Vagina (tissue), 2 donors: Measurements from ENCODE around the gene IFNA6. TPM values are rescaled to one million over a fixed set of nuclear protein-coding genes. Genes with fewer than 3 reads are reported as not detected.

Source experiments
- DNase-seq, 2 donors: peaks; one replicate each; pipeline ENCODE4 v3.0.0-alpha.2; 2017; ENCODE audit errors: extremely low spot score in 2 of 2
- H3K27ac ChIP-seq: fragments of 200-600 bp; sonication (generic); one replicate; pipeline ENCODE4 v1.5.1; 2019
- H3K27me3 ChIP-seq: fragments of 200-600 bp; sonication (generic); one replicate; pipeline ENCODE4 v1.5.1; 2019
- H3K36me3 ChIP-seq, 2 donors: fragments of 200-600 bp; sonication (generic); one replicate each; pipeline ENCODE4 v1.5.1; 2017 to 2019
- H3K4me1 ChIP-seq: fragments of 200-600 bp; sonication (generic); one replicate; pipeline ENCODE4 v1.5.1; 2019
- H3K4me3 ChIP-seq, 2 donors: fragments of 200-600 bp; sonication (generic); 1 replicate in 1 of 2; 2 replicates in 1 of 2; pipeline ENCODE4 v1.5.1; 2016 to 2019
- H3K9me3 ChIP-seq: fragments of 200-600 bp; sonication (generic); one replicate; pipeline ENCODE4 v1.5.1; 2019
- CTCF ChIP-seq, 3 experiments: fragments of 450-650 bp in 2 of 3; fragments of 200-600 bp in 1 of 3; sonication (generic) in 1 of 3; IDR thresholded peaks; one replicate each; pipeline ENCODE4 v1.5.1; 2017 to 2019; ENCODE audit warnings: antibody characterized with exemption in 3 of 3, mild to moderate bottlenecking in 2 of 3, moderate library complexity in 2 of 3
- POLR2A ChIP-seq, 2 donors: fragments of 450-650 bp; IDR thresholded peaks; one replicate each; pipeline ENCODE4 v1.6.1; 2017; ENCODE audit warnings: antibody characterized with exemption in 2 of 2, mild to moderate bottlenecking in 2 of 2, moderate library complexity in 2 of 2
- POLR2AphosphoS5 ChIP-seq, 2 donors: sonication (generic); formaldehyde crosslinking; IDR thresholded peaks; one replicate each; pipeline ENCODE4 v1.9.0; 2017; ENCODE audit warnings: antibody characterized with exemption in 2 of 2, mild to moderate bottlenecking in 2 of 2, low read depth in 1 of 2; ENCODE audit not compliant: insufficient read depth in 1 of 2
- intact Hi-C: fragments of 100-400 bp; cut with DNase I; formaldehyde crosslinking; loops from one replicate; pipeline ENCODE4 v1.15.1; 2023
- total RNA-seq: library from RNA; depleted of rRNA; stranded (reverse); fragments of >200 nt; gene quantifications from one replicate; pipeline ENCODE4 v1.2.3, GENCODE V29; 2016

Gene IFNA6
- total RNA-seq, 1 donor from 2014 or later, result not detected

GRCh38 chr9:21326526-21327139 is 24.1 kb downstream of the IFNA6 start:
- Histone ChIP-seq H3K27me3 (no peaks in the 10 kb centered on the region), H3K9me3 (no peaks in the 10 kb centered on the region), H3K4me3 (no peak overlapping the region), H3K36me3 (peaks cover 0 to 10% of the 10 kb centered on the region in 2 donors), H3K27ac (no peak overlapping the region), H3K4me1 (peaks cover 27% of the 10 kb centered on the region)
- peak in 1 of 2 donors; percentile 46 for TF ChIP-seq POLR2AphosphoS5 (IDR thresholded peaks at IDR 0.05; ENCODE audit: insufficient read depth in 1 of 2, low read depth in 1 of 2)
- peak; percentile 37 to 44 (median 42) for TF ChIP-seq CTCF (IDR thresholded peaks at IDR 0.05)
- TF ChIP-seq POLR2A (IDR thresholded peaks at IDR 0.05), result no peak
- intact Hi-C loops, result no loop called here
- no peak for DNase-seq

GRCh38 chr9:21324047-21324446 is 26.6 kb downstream of the IFNA6 start:
- no peak for TF ChIP-seq POLR2A (IDR thresholded peaks at IDR 0.05)
- TF ChIP-seq CTCF (IDR thresholded peaks at IDR 0.05), result no peak
- no peak for TF ChIP-seq POLR2AphosphoS5 (IDR thresholded peaks at IDR 0.05; ENCODE audit: insufficient read depth in 1 of 2, low read depth in 1 of 2)
- Histone ChIP-seq H3K4me1 (peaks cover 8% of the 10 kb centered on the region), H3K27ac (no peak overlapping the region), H3K27me3 (no peaks in the 10 kb centered on the region), H3K36me3 (peaks cover 0 to 10% of the 10 kb centered on the region in 2 donors), H3K4me3 (no peak overlapping the region), H3K9me3 (no peaks in the 10 kb centered on the region)
- DNase-seq, result no peak
- intact Hi-C loops, result no loop called here

GRCh38 chr9:21322911-21323461 is 27.7 kb downstream of the IFNA6 start:
- intact Hi-C loops, result no loop called here
- no peak for DNase-seq

GRCh38 chr9:21320465-21320864 is 30.2 kb downstream of the IFNA6 start:
- peaks cover 0 to 10% of the 10 kb centered on the region in 2 donors for H3K36me3 ChIP-seq
- peaks cover 7% of the 10 kb centered on the region for H3K4me1 ChIP-seq
- TF ChIP-seq POLR2A (IDR thresholded peaks at IDR 0.05) (no peak), POLR2AphosphoS5 (IDR thresholded peaks at IDR 0.05; ENCODE audit: insufficient read depth in 1 of 2, low read depth in 1 of 2) (no peak), CTCF (IDR thresholded peaks at IDR 0.05) (no peak)
- no peak overlapping the region for H3K27ac ChIP-seq
- H3K9me3 ChIP-seq, result no peaks in the 10 kb centered on the region
- no peaks in the 10 kb centered on the region for H3K27me3 ChIP-seq
- H3K4me3 ChIP-seq, result no peak overlapping the region
- intact Hi-C loops, result no loop called here
- DNase-seq, result no peak

More at GRCh38 chr9:21322911-21323461, 27.7 kb downstream of the IFNA6 start:
- Histone ChIP-seq H3K4me3 (no peak overlapping the region), H3K9me3 (no peaks in the 10 kb centered on the region), H3K36me3 (peaks cover 0 to 10% of the 10 kb centered on the region in 2 donors), H3K27ac (no peak overlapping the region), H3K4me1 (peaks cover 8% of the 10 kb centered on the region), H3K27me3 (no peaks in the 10 kb centered on the region)
- TF ChIP-seq POLR2A (IDR thresholded peaks at IDR 0.05), result no peak
- TF ChIP-seq POLR2AphosphoS5 (IDR thresholded peaks at IDR 0.05; ENCODE audit: insufficient read depth in 1 of 2, low read depth in 1 of 2), result no peak
- no peak for TF ChIP-seq CTCF (IDR thresholded peaks at IDR 0.05)
